ENCODE data around the gene TNFAIP6.
A peak's percentile ranks its signal among the peaks of the same experiment; 100 is the strongest.

TNFAIP6 gene

GRCh38 chr2:151344906-151345305, 12.5 kb upstream of the TNFAIP6 start:
- DNase-seq (ENCODE audit: low read depth in 1 of 2, low spot score in 1 of 2), result peak in 1 of 2 experiments; percentile 60
- TF ChIP-seq JUND (IDR thresholded peaks at IDR 0.05; ENCODE audit: low read depth), result no peak
- in situ Hi-C loops (cut with HindIII; ENCODE audit: low pct_unique_long_range_greater_than_20kb, low sequenced_read_pairs), result no loop called here

- no peak for TF ChIP-seq JUND (IDR thresholded peaks at IDR 0.05; ENCODE audit: low read depth)
- in situ Hi-C loops (cut with HindIII; ENCODE audit: low pct_unique_long_range_greater_than_20kb, low sequenced_read_pairs), result no loop called here
- DNase-seq (ENCODE audit: low read depth in 1 of 2, low spot score in 1 of 2), result no peak
Measured at GRCh38 chr2:151347294-151347693, 10.1 kb upstream of the TNFAIP6 start.

GRCh38 chr2:151347906-151348305, 9.5 kb upstream of the TNFAIP6 start:
- TF ChIP-seq JUND (IDR thresholded peaks at IDR 0.05; ENCODE audit: low read depth), result no peak
- DNase-seq (ENCODE audit: low read depth in 1 of 2, low spot score in 1 of 2), result no peak
- in situ Hi-C loops (cut with HindIII; ENCODE audit: low pct_unique_long_range_greater_than_20kb, low sequenced_read_pairs), result no loop called here

- TF ChIP-seq JUND (IDR thresholded peaks at IDR 0.05; ENCODE audit: low read depth), result no peak
- DNase-seq (ENCODE audit: low read depth in 1 of 2, low spot score in 1 of 2), result no peak
- in situ Hi-C loops (cut with HindIII; ENCODE audit: low pct_unique_long_range_greater_than_20kb, low sequenced_read_pairs), result no loop called here
Measured at GRCh38 chr2:151350579-151351195, 6.7 kb upstream of the TNFAIP6 start.

- in situ Hi-C loops (cut with HindIII; ENCODE audit: low pct_unique_long_range_greater_than_20kb, low sequenced_read_pairs), result no loop called here
- no peak for DNase-seq (ENCODE audit: low read depth in 1 of 2, low spot score in 1 of 2)
- no peak for TF ChIP-seq JUND (IDR thresholded peaks at IDR 0.05; ENCODE audit: low read depth)
Measured at GRCh38 chr2:151353995-151354394, 3.4 kb upstream of the TNFAIP6 start.

GRCh38 chr2:151354807-151355206, 2.6 kb upstream of the TNFAIP6 start:
- in situ Hi-C loops (cut with HindIII; ENCODE audit: low pct_unique_long_range_greater_than_20kb, low sequenced_read_pairs), result no loop called here
- no peak for TF ChIP-seq JUND (IDR thresholded peaks at IDR 0.05; ENCODE audit: low read depth)
- no peak for DNase-seq (ENCODE audit: low read depth in 1 of 2, low spot score in 1 of 2)

- no peak for DNase-seq (ENCODE audit: low read depth in 1 of 2, low spot score in 1 of 2)
- no peak for TF ChIP-seq JUND (IDR thresholded peaks at IDR 0.05; ENCODE audit: low read depth)
- in situ Hi-C loops (cut with HindIII; ENCODE audit: low pct_unique_long_range_greater_than_20kb, low sequenced_read_pairs), result no loop called here
Measured at GRCh38 chr2:151358166-151358970, 976 bp downstream of the TNFAIP6 start.

- TF ChIP-seq JUND (IDR thresholded peaks at IDR 0.05; ENCODE audit: low read depth), result no peak
- no peak for DNase-seq (ENCODE audit: low read depth in 1 of 2, low spot score in 1 of 2)
- in situ Hi-C loops (cut with HindIII; ENCODE audit: low pct_unique_long_range_greater_than_20kb, low sequenced_read_pairs), result no loop called here
Measured at GRCh38 chr2:151359768-151360461, 2.5 kb downstream of the TNFAIP6 start.

GRCh38 chr2:151361674-151362370, 4.4 kb downstream of the TNFAIP6 start:
- DNase-seq (ENCODE audit: low read depth in 1 of 2, low spot score in 1 of 2), result no peak
- TF ChIP-seq JUND (IDR thresholded peaks at IDR 0.05; ENCODE audit: low read depth), result no peak
- in situ Hi-C loops (cut with HindIII; ENCODE audit: low pct_unique_long_range_greater_than_20kb, low sequenced_read_pairs), result no loop called here

- DNase-seq (ENCODE audit: low read depth in 1 of 2, low spot score in 1 of 2), result no peak
- TF ChIP-seq JUND (IDR thresholded peaks at IDR 0.05; ENCODE audit: low read depth), result no peak
- in situ Hi-C loops (cut with HindIII; ENCODE audit: low pct_unique_long_range_greater_than_20kb, low sequenced_read_pairs), result no loop called here
Measured at GRCh38 chr2:151363709-151364108, 6.3 kb downstream of the TNFAIP6 start.

- no peak for TF ChIP-seq JUND (IDR thresholded peaks at IDR 0.05; ENCODE audit: low read depth)
- in situ Hi-C loops (cut with HindIII; ENCODE audit: low pct_unique_long_range_greater_than_20kb, low sequenced_read_pairs), result no loop called here
- no peak for DNase-seq (ENCODE audit: low read depth in 1 of 2, low spot score in 1 of 2)
Measured at GRCh38 chr2:151367571-151367970, 10.2 kb downstream of the TNFAIP6 start.

GRCh38 chr2:151374436-151374835, 17.0 kb downstream of the TNFAIP6 start:
- DNase-seq (ENCODE audit: low read depth in 1 of 2, low spot score in 1 of 2), result no peak
- in situ Hi-C loops (cut with HindIII; ENCODE audit: low pct_unique_long_range_greater_than_20kb, low sequenced_read_pairs), result no loop called here
- TF ChIP-seq JUND (IDR thresholded peaks at IDR 0.05; ENCODE audit: low read depth), result no peak

All from T47D (cell line).